ENCODE measurements around the gene NOP16.

The NOP16 gene, protein sequence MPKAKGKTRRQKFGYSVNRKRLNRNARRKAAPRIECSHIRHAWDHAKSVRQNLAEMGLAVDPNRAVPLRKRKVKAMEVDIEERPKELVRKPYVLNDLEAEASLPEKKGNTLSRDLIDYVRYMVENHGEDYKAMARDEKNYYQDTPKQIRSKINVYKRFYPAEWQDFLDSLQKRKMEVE

DNA sequence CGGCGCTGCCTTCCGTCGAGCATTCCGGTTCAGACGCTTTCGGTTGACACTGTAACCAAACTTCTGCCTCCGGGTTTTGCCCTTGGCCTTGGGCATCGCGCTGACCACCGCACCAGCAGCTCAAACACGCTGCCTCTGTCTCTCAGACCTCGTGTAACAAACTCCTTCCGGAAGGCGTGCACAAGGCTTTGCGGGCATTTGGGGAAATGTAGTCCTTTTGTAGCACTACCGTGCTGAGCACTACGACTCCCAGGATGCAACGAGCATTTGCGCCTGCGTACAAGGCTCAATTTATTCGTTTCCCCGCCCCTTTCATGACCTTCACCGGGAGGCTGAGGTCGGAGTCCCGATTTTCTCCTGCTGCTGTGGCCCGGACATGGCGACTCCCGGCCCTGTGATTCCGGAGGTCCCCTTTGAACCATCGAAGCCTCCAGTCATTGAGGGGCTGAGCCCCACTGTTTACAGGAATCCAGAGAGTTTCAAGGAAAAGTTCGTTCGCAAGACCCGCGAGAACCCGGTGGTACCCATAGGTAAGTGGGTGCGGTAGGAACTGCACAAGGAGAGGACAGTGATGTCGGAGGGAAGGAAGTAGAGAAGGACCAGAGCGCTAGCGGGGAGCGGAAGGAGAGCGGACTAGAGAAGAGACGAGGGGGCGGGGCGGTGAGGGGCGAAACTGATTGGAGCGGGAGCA lies at the start of gene NOP16, which contains the start of gene HIGD2A:
Gene NOP16 (minus strand): TSS at position 155 of the 691 bp plus-strand sequence. CDS start 59 bp downstream, at position 96.
Gene HIGD2A (plus strand): TSS at position 308 of the 691 bp plus-strand sequence. CDS start 69 bp downstream, at position 377.
- TF ChIP-seq, protein P1, sequence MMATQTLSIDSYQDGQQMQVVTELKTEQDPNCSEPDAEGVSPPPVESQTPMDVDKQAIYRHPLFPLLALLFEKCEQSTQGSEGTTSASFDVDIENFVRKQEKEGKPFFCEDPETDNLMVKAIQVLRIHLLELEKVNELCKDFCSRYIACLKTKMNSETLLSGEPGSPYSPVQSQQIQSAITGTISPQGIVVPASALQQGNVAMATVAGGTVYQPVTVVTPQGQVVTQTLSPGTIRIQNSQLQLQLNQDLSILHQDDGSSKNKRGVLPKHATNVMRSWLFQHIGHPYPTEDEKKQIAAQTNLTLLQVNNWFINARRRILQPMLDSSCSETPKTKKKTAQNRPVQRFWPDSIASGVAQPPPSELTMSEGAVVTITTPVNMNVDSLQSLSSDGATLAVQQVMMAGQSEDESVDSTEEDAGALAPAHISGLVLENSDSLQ (IDR thresholded peaks at IDR 0.05): peak; percentile 53; the same call in 1 of the 2 replicates
- no peak for TF ChIP-seq SUZ12 (IDR thresholded peaks at IDR 0.05)
- TF ChIP-seq ELF4 (IDR thresholded peaks at IDR 0.05): peak; percentile 67
- TF ChIP-seq FOXA1 (IDR thresholded peaks at IDR 0.05): no peak
- peak; percentile 72 for TF ChIP-seq NFRKB (IDR thresholded peaks at IDR 0.05)
- TF ChIP-seq CTBP1 (IDR thresholded peaks at IDR 0.05; ENCODE audit: borderline replicate concordance): peak; percentile 98
- TF ChIP-seq L3MBTL2 (conservative IDR thresholded peaks at IDR 0.05): peak; percentile 98
- TF ChIP-seq ARNT (IDR thresholded peaks at IDR 0.05): no peak
- peak; percentile 98 for DNase-seq (ENCODE audit: extremely low spot score)
- ChIA-PET POLR2A (interaction anchor here (0.7 to 3.3 kb wide), 10 partner anchors 11 to 154 kb away, joined by 3 to 22 read pairs (median 4); partner anchors contain the start of genes CLTB, FAF2, KIAA1191 and RNF44), CTCF (no interaction called here)

DNA sequence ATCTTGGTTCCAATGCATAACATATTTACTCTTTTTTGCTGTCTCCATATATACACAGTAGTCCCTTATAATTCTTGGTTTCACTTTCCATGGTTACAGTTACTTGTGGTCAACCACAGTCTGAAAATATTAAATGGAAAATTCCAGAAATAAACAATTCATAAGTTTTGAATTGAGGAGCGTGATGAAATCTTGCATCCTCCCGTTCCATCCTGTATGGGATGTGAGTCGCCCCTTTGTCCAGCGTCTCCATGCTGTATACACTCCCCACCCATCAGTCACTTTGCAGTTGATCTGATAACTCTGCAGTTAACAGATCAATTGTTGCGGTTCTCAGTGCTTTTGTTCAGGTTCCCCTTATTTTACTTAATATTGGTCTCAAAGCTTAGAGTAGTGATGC lies 48.3 kb upstream of the NOP16 start:
- ChIA-PET POLR2A (no interaction called here), CTCF (no interaction called here)
- no peak for DNase-seq (ENCODE audit: extremely low spot score)
- TF ChIP-seq L3MBTL2 (conservative IDR thresholded peaks at IDR 0.05): no peak
- no peak for TF ChIP-seq ZNF384 (IDR thresholded peaks at IDR 0.05)
- TF ChIP-seq SP1 (IDR thresholded peaks at IDR 0.05): no peak
- TF ChIP-seq FOXK2 (IDR thresholded peaks at IDR 0.05): no peak
- no peak for TF ChIP-seq HDGF (IDR thresholded peaks at IDR 0.05; ENCODE audit: borderline replicate concordance)
- no peak for TF ChIP-seq FOXM1 (IDR thresholded peaks at IDR 0.05; ENCODE audit: borderline replicate concordance)

DNA sequence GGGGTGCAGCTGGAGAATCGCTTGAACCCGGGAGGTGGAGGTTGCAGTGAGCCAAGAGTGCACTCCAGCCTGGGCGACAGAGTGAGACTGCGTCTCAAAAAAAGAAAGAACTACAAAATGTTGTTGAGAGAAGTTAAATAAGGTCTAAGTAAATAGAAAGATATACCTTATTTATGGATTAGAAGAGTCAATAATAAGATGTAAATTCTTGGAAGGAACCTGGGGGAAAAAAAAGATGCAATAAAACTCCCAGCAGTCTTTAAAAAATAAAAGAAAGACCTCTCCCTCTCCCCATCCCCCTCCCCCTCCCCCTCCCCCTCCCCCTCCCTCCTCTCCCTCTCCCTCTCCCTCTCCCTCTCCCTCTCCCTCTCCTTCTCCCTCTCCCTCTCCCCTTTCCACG lies 44.3 kb upstream of the NOP16 start:
- DNase-seq (ENCODE audit: extremely low spot score): no peak
- ChIA-PET POLR2A (no interaction called here), CTCF (no interaction called here)
- TF ChIP-seq, protein P1 (IDR thresholded peaks at IDR 0.05): no peak
- TF ChIP-seq TARDBP (IDR thresholded peaks at IDR 0.05) (no peak), LEF1 (IDR thresholded peaks at IDR 0.05; ENCODE audit: borderline replicate concordance) (no peak), SP1 (IDR thresholded peaks at IDR 0.05) (no peak)

DNA sequence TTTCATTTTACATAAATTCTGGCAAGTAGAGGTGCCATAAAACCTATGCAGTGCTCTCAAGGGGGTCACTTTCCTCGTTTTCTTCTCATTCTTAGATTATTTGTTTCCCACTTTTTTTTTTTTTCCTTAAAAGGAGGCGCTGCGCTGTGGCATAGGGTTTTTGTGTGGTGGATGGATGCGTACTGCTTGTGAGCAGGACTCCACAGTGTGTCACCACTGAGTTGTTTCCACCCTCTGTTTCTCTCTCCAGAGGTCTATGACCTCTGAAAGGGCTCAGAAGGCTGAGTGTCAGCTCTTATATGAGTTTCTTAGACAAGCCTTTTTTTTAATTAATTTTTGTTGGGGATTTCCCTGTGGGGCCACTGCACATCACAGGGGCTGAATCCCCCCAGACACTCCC lies 41.6 kb upstream of the NOP16 start:
- POLR2A ChIA-PET: interaction anchor here (2.0 kb wide), 1 partner anchor 18 kb away, joined by 10 read pairs; the partner anchor contains the start of gene FAF2
- TF ChIP-seq HDGF (IDR thresholded peaks at IDR 0.05; ENCODE audit: borderline replicate concordance) (no peak), LEF1 (IDR thresholded peaks at IDR 0.05; ENCODE audit: borderline replicate concordance) (no peak), FOXK2 (IDR thresholded peaks at IDR 0.05) (no peak), ARNT (IDR thresholded peaks at IDR 0.05) (no peak), TARDBP (IDR thresholded peaks at IDR 0.05) (no peak), CTBP1 (IDR thresholded peaks at IDR 0.05; ENCODE audit: borderline replicate concordance) (no peak), L3MBTL2 (conservative IDR thresholded peaks at IDR 0.05) (no peak), SP1 (IDR thresholded peaks at IDR 0.05) (no peak), SUZ12 (IDR thresholded peaks at IDR 0.05) (no peak), NFRKB (IDR thresholded peaks at IDR 0.05) (no peak), ZNF384 (IDR thresholded peaks at IDR 0.05) (no peak), FOXM1 (IDR thresholded peaks at IDR 0.05; ENCODE audit: borderline replicate concordance) (no peak), BHLHE40 (IDR thresholded peaks at IDR 0.05; ENCODE audit: borderline replicate concordance) (no peak), ELF4 (IDR thresholded peaks at IDR 0.05) (no peak)
- TF ChIP-seq, protein P1 (IDR thresholded peaks at IDR 0.05): no peak
- CTCF ChIA-PET: interaction anchor here (0.7 to 1.1 kb wide), 2 partner anchors 18 to 45 kb away, joined by 3 to 5 read pairs; no protein-coding TSS in a partner anchor
- DNase-seq (ENCODE audit: extremely low spot score): no peak

DNA sequence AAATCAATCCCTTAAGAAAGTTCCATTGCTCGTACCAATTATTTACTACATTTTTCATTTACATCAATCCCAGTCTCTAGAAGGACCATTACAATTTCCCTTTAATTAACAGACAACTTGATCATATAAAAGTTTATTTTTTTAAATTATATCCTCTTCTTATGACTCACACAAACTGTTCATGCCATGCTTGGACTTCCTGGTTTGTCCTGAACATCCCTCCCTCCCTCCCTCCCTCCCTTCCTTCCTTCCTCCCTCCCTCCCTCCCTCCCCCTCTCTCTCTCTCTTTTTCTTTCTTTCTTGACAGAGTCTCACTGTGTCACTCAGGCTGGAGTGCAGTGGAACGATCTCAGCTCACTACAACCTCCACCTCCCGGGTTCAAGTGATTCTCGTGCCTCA lies 39.6 kb upstream of the NOP16 start:
- TF ChIP-seq TARDBP (IDR thresholded peaks at IDR 0.05): no peak
- TF ChIP-seq ARNT (IDR thresholded peaks at IDR 0.05): no peak
- TF ChIP-seq ELF4 (IDR thresholded peaks at IDR 0.05): no peak
- no peak for TF ChIP-seq SP1 (IDR thresholded peaks at IDR 0.05)
- TF ChIP-seq LEF1 (IDR thresholded peaks at IDR 0.05; ENCODE audit: borderline replicate concordance): no peak
- TF ChIP-seq ZNF384 (IDR thresholded peaks at IDR 0.05): no peak
- TF ChIP-seq HDGF (IDR thresholded peaks at IDR 0.05; ENCODE audit: borderline replicate concordance): no peak
- TF ChIP-seq BHLHE40 (IDR thresholded peaks at IDR 0.05; ENCODE audit: borderline replicate concordance): no peak
- TF ChIP-seq L3MBTL2 (conservative IDR thresholded peaks at IDR 0.05): no peak
- ChIA-PET POLR2A (no interaction called here), CTCF (interaction anchor here (0.9 kb wide), 1 partner anchor 23 kb away, joined by 3 read pairs; no protein-coding TSS in a partner anchor)
- no peak for DNase-seq (ENCODE audit: extremely low spot score)

DNA sequence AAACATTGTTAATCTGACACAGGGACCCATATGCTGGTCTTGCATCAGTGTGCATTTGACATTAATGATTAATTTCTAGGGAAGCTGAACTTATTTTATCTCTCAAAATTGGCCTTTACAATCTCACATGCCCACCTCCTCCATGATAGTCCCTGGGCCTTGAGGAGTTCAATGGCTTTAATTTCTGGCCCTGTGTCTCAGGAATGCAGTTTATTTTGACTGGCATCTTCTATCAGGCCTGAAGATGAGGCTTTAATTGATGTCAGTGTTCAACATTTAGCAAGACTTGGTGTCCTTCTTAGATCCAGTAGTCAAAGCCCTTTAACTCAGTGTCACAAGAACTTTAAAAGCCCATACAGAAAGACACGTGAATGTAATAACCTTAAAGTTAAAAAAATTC lies 38.5 kb upstream of the NOP16 start:
- POLR2A ChIA-PET: interaction anchor here (1.1 kb wide), 1 partner anchor 21 kb away, joined by 4 read pairs; the partner anchor contains the start of gene FAF2
- TF ChIP-seq NFRKB (IDR thresholded peaks at IDR 0.05) (no peak), L3MBTL2 (conservative IDR thresholded peaks at IDR 0.05) (no peak), TARDBP (IDR thresholded peaks at IDR 0.05) (no peak), FOXK2 (IDR thresholded peaks at IDR 0.05) (no peak), FOXA1 (IDR thresholded peaks at IDR 0.05) (no peak), SUZ12 (IDR thresholded peaks at IDR 0.05) (no peak), HDGF (IDR thresholded peaks at IDR 0.05; ENCODE audit: borderline replicate concordance) (no peak), ZNF384 (IDR thresholded peaks at IDR 0.05) (no peak), ARNT (IDR thresholded peaks at IDR 0.05) (no peak), FOXM1 (IDR thresholded peaks at IDR 0.05; ENCODE audit: borderline replicate concordance) (no peak), ELF4 (IDR thresholded peaks at IDR 0.05) (no peak), SP1 (IDR thresholded peaks at IDR 0.05) (no peak), BHLHE40 (IDR thresholded peaks at IDR 0.05; ENCODE audit: borderline replicate concordance) (no peak), CTBP1 (IDR thresholded peaks at IDR 0.05; ENCODE audit: borderline replicate concordance) (no peak)
- TF ChIP-seq, protein P1 (IDR thresholded peaks at IDR 0.05): no peak
- no peak for DNase-seq (ENCODE audit: extremely low spot score)
- CTCF ChIA-PET: interaction anchor here (1.5 kb wide), 1 partner anchor 21 kb away, joined by 3 read pairs; no protein-coding TSS in a partner anchor

Measured in HEK293T (cell line).